H54 (cell line): ENCODE results near the gene SEC31B.
A peak's percentile ranks its signal among the peaks of the same experiment; 100 is the strongest.

Experiments
- DNase-seq: peaks from one replicate; pipeline ENCODE4 v3.0.0; 2011; ENCODE audit warnings: low spot score, mixed read lengths; ENCODE audit not compliant: insufficient read length
- FAIRE-seq: peaks from 3 replicates; lab custom pipeline; 2011; peaks lifted over from hg19 to GRCh38; lab: Jason Lieb, UNC
- POLR2A ChIP-seq: IDR thresholded peaks from 2 replicates; pipeline ENCODE4 v1.6.1; 2011; ENCODE audit warnings: low read depth, mild to moderate bottlenecking, low read length

The SEC31B gene

DNA sequence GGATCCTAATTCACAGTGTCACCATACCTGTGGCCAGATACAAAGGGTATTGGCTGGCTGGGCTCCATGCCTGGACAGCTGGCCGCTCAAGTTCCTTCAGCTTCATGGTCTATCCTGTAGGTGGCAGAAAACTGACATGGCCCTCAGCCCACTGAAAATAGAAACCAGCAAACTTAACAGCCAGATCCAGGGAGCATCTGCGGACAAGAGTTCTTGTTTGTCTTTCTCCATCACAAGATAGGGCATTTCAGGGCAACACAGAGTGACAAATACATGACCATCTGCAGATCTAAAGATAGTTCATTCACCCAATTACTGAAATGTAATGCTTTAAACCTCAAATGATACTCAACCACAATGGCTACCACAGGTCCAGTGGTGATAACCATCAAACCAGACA lies 2.8 kb downstream of the SEC31B start:
- FAIRE-seq (no peak), DNase-seq (no peak)
- TF ChIP-seq POLR2A = no peak

GRCh38 chr10:100515612-100516011 lies 4.0 kb downstream of the SEC31B start:
- TF ChIP-seq POLR2A = no peak
- FAIRE-seq (no peak), DNase-seq (no peak)

GRCh38 chr10:100510533-100511308 lies 8.9 kb downstream of the SEC31B start:
- DNase-seq = no peak
- FAIRE-seq = no peak
- TF ChIP-seq POLR2A = no peak

DNA sequence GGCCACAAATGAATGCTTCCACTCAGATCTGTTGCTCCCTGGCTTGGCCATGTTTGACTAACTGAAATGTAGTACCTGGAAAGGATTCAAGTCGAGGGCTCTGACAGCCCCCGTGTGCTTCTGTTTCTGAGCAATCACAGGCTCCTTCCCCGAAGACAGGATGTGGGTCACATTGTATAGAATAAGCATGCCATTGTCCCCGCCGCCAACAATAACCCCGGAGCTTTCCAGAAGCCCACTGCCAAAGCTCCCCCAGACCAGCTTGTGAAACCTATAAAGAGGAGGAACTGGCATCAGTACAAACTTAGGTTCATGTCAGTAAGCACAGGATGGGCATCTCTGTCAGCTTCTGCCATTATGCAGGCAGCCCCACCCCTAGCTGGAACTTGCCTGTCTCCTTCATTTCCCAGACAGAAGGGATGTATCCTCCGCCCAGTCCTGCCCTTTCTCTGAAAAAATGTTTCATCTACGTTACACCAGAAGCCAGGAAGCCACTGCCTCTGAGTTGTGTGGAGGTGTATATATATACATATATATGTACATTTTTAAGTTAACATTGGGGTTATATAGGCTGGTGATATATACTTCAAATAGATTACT lies 10.3 kb downstream of the SEC31B start:
- no peak for FAIRE-seq
- DNase-seq = no peak
- no peak for TF ChIP-seq POLR2A

DNA sequence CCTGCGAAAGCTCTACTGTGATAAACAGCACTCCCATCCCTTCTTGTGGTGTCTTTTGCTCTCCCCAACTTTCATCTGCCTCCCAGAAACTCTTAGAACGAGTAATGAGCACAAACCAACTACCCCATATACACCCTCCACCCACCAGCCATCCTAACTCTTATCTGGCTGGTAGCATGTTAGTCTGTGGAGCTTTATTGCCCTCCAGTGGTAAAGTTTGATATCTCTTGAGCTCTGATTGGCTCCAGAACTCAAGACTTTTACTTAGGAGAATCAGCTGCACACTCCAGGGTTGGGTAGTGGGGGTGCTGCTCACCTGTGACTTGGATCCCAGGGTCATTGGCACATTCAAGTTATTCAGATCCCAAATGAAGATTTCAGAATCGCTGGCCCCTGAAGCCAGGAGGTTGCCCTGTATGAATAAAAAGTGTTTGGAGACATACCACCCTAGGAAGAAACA lies 10.9 kb downstream of the SEC31B start:
- no peak for TF ChIP-seq POLR2A
- peak; percentile 58 for DNase-seq
- no peak for FAIRE-seq

GRCh38 chr10:100508266-100508665 lies 11.4 kb downstream of the SEC31B start:
- DNase-seq (no peak), FAIRE-seq (no peak)
- TF ChIP-seq POLR2A = no peak

GRCh38 chr10:100507357-100507732 lies 12.3 kb downstream of the SEC31B start:
- no peak for FAIRE-seq
- no peak for TF ChIP-seq POLR2A
- no peak for DNase-seq

- no peak for TF ChIP-seq POLR2A
- FAIRE-seq (peak; percentile 78), DNase-seq (peak; percentile 84)
These were observed 12.9 kb downstream of the SEC31B start for GRCh38 chr10:100506596-100507356.

DNA sequence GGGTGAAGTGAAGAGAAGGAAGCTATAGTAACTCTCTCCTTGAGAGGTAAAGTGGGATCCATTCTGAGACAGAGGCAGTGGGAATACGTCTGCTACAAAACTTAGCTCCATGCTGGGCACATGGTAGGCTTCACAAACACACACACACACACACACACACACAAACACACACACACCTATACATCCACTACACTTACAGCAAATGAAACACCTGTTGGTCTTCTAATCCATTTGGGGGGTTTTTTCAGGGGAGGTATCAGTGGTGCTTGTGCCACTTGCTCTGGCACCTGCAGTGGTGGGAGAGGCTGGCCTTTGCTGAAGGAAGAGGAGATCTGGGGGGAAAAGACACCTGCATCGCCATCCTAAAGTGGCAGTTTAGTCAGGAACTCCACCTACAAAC lies 14.5 kb downstream of the SEC31B start:
- FAIRE-seq = no peak
- TF ChIP-seq POLR2A = no peak

DNA sequence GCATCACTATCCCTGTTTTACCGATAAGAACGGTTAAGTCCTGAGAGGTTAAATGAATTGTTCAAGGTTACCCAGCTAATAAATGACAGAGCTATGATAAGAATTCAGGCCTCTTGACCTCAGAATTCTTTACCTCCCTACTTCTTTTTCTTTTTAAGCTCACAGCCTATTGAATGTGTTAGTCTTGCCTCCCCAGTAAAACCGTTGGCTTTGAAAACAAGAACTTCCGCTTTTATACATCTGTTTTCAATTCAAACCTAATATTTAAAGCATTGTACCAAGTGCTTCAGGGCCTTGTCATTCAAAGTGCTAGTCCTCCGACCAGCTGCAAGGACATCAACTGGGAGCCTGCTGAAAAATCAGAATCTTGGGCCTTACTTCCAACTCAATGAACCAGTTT lies 15.6 kb downstream of the SEC31B start:
- no peak for TF ChIP-seq POLR2A
- DNase-seq (no peak), FAIRE-seq (no peak)

More for the DNA sequence above, 14.5 kb downstream of the SEC31B start:
- DNase-seq = no peak

GRCh38 chr10:100502926-100503494 lies 16.7 kb downstream of the SEC31B start:
- FAIRE-seq (no peak), DNase-seq (no peak)

GRCh38 chr10:100501423-100501822 lies 18.2 kb downstream of the SEC31B start:
- FAIRE-seq (no peak), DNase-seq (no peak)
- no peak for TF ChIP-seq POLR2A

More at GRCh38 chr10:100502926-100503494, 16.7 kb downstream of the SEC31B start:
- no peak for TF ChIP-seq POLR2A

GRCh38 chr10:100498059-100498458 lies 21.6 kb downstream of the SEC31B start:
- FAIRE-seq (no peak), DNase-seq (no peak)
- no peak for TF ChIP-seq POLR2A

DNA sequence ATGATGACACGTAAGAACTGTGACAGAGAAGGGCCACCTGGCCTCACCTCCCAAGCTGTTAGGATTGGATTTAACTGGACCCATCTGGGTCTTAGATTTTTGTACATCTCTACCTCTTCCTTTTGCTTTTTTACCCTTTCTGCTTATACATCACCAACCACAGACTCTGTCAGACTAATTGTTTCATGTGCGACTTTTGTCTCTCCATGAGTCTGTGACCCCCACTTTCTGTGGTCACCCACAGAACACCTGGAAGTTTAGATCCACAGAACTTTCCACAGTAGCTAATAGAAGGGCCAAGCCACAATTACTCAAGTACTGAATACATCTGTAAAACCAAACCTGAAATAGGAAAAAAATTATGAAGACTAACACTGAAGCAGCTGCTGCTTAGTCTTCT lies 23.1 kb downstream of the SEC31B start:
- no peak for TF ChIP-seq POLR2A
- DNase-seq = no peak
- FAIRE-seq = no peak
